Uterus (tissue), 4 donors: ENCODE data around the gene SERTAD1. TPM values are rescaled to one million over a fixed set of nuclear protein-coding genes. Genes with fewer than 3 reads are reported as not detected.

Experiments
- DNase-seq, 2 donors: peaks; one replicate each; pipeline ENCODE4 v3.0.0-alpha.2; 2019 to 2020
- H3K27ac ChIP-seq, 2 donors: fragments of 200-600 bp; sonication (generic); 1 replicate in 1 of 2; 2 replicates in 1 of 2; pipeline ENCODE4 v1.5.1; 2016 to 2018
- H3K27me3 ChIP-seq, 2 donors: fragments of 200-600 bp; sonication (generic); one replicate each; pipeline ENCODE4 v1.5.1; 2018 to 2019; ENCODE audit warnings: control low read depth in 1 of 2
- H3K36me3 ChIP-seq, 2 donors: fragments of 200-600 bp; sonication (generic); one replicate each; pipeline ENCODE4 v1.5.1; 2019; ENCODE audit warnings: control low read depth in 1 of 2
- H3K4me1 ChIP-seq, 2 donors: fragments of 200-600 bp; sonication (generic); one replicate each; pipeline ENCODE4 v1.5.1; 2018 to 2019; ENCODE audit warnings: control low read depth in 1 of 2
- H3K4me3 ChIP-seq, 2 donors: fragments of 200-600 bp; sonication (generic); 1 replicate in 1 of 2; 2 replicates in 1 of 2; pipeline ENCODE4 v1.5.1; 2018 to 2019; ENCODE audit warnings: mild to moderate bottlenecking in 1 of 2
- H3K9me3 ChIP-seq, 2 donors: fragments of 200-600 bp; sonication (generic); one replicate each; pipeline ENCODE4 v1.5.1; 2019; ENCODE audit warnings: control low read depth in 1 of 2
- POLR2A ChIP-seq, 2 donors: fragments of 450-650 bp; IDR thresholded peaks; one replicate each; pipeline ENCODE4 v1.6.1; 2016; ENCODE audit warnings: antibody characterized with exemption in 2 of 2, mild to moderate bottlenecking in 1 of 2, moderate library complexity in 1 of 2
- intact Hi-C: fragments of 100-400 bp; cut with DNase I; formaldehyde crosslinking; loops from one replicate; pipeline ENCODE4 v1.15.1; 2023; ENCODE audit warnings: low total_unique reads
- total RNA-seq, 4 donors: library from RNA; depleted of rRNA in 3 of 4; stranded (reverse); fragments of >200 nt in 3 of 4; gene quantifications; one replicate each; pipeline versions ENCODE4 v1.1.0 to v1.2.4, GENCODE V29; 2014 to 2023
- TF ChIP-seq, protein P1 (sequence below), 4 experiments: fragments of 200-600 bp in 2 of 4; fragments of 450-650 bp in 2 of 4; sonication (generic) in 2 of 4; IDR thresholded peaks; one replicate each; pipeline ENCODE4 v1.5.1; 2016 to 2019; ENCODE audit warnings: antibody characterized with exemption in 4 of 4, mild to moderate bottlenecking in 2 of 4, moderate library complexity in 1 of 4
- donor health status: DM: yes; HTN: yes; CAD: no.

Gene SERTAD1
- total RNA-seq, 4 donors from 2014 or later, result 3.1 to 18.4 (median 15.8) TPM

GRCh38 chr19:40389404-40390083 lies 36.2 kb downstream of the SERTAD1 start:
- Histone ChIP-seq H3K9me3 (no peaks in the 10 kb centered on the region), H3K4me1 (no peaks in the 10 kb centered on the region), H3K4me3 (no peak overlapping the region), H3K27me3 (no peaks in the 10 kb centered on the region), H3K36me3 (no peaks in the 10 kb centered on the region), H3K27ac (no peak overlapping the region)
- intact Hi-C loops, result no loop called here
- TF ChIP-seq POLR2A (IDR thresholded peaks at IDR 0.05), result no peak
- TF ChIP-seq, protein P1, sequence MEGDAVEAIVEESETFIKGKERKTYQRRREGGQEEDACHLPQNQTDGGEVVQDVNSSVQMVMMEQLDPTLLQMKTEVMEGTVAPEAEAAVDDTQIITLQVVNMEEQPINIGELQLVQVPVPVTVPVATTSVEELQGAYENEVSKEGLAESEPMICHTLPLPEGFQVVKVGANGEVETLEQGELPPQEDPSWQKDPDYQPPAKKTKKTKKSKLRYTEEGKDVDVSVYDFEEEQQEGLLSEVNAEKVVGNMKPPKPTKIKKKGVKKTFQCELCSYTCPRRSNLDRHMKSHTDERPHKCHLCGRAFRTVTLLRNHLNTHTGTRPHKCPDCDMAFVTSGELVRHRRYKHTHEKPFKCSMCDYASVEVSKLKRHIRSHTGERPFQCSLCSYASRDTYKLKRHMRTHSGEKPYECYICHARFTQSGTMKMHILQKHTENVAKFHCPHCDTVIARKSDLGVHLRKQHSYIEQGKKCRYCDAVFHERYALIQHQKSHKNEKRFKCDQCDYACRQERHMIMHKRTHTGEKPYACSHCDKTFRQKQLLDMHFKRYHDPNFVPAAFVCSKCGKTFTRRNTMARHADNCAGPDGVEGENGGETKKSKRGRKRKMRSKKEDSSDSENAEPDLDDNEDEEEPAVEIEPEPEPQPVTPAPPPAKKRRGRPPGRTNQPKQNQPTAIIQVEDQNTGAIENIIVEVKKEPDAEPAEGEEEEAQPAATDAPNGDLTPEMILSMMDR (IDR thresholded peaks at IDR 0.05), result no peak
- DNase-seq, result no peak

DNA sequence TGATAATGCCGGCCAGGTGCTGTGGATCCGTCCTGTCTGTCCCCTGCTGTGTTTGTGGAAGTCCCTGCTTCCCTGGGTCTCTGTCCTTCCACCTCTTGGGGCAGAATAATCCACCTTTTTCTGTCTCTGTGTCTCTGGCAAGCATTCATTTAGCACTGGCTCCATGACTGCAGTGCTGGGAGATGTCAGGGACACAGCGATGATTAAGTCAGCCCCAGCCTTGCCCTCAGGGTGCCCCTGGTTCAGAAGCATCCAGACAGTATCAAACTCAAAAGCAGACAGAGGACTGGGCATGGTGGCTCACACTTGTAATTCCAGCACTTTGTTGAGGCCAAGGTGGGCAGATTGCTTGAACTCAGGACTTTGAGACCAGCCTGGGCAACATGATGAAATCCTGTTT lies 37.3 kb downstream of the SERTAD1 start:
- DNase-seq, result no peak
- no peak overlapping the region for H3K27ac ChIP-seq
- no peaks in the 10 kb centered on the region for H3K27me3 ChIP-seq
- no peaks in the 10 kb centered on the region for H3K4me1 ChIP-seq
- no peaks in the 10 kb centered on the region for H3K36me3 ChIP-seq
- intact Hi-C loops, result no loop called here
- TF ChIP-seq POLR2A (IDR thresholded peaks at IDR 0.05), result no peak
- TF ChIP-seq, protein P1 (IDR thresholded peaks at IDR 0.05), result no peak
- no peak overlapping the region for H3K4me3 ChIP-seq
- no peaks in the 10 kb centered on the region for H3K9me3 ChIP-seq

- Histone ChIP-seq H3K9me3 (no peaks in the 10 kb centered on the region), H3K4me3 (no peak overlapping the region), H3K4me1 (no peaks in the 10 kb centered on the region), H3K36me3 (no peaks in the 10 kb centered on the region), H3K27me3 (no peaks in the 10 kb centered on the region), H3K27ac (no peak overlapping the region)
- DNase-seq, result no peak
- no peak for TF ChIP-seq POLR2A (IDR thresholded peaks at IDR 0.05)
- TF ChIP-seq, protein P1 (IDR thresholded peaks at IDR 0.05), result no peak
- intact Hi-C loops, result no loop called here
These were observed 38.6 kb downstream of the SERTAD1 start for GRCh38 chr19:40387155-40387554.

DNA sequence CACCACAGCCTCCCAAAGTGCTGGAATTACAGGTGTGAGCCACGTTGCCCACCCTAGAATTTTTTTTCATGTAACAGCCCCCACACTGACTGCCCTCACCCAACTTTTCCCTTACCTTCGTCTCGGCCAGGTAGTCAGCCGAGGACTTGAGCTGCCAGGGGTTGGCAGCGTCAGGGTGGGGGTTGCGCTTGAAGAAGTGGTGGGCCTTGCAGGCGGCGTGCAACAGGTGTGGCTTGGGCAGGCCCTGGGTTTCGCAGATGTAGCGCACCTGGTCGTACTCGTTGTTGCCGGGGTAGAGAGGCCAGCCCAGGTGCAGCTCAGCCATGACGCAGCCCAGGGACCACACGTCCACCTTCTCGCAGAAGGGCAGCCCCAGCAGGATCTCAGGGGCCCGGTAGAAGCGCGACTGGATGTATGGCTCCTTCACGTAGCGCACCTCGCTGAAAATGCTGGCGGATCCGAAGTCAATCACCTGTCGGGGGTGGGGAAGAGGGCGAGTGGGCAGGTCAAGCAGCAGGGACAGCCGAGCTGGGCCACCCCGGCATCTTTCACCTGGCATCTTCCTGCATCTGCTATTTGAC lies 42.0 kb downstream of the SERTAD1 start:
- Histone ChIP-seq H3K36me3 (no peaks in the 10 kb centered on the region), H3K27me3 (no peaks in the 10 kb centered on the region), H3K27ac (no peak overlapping the region), H3K4me1 (no peaks in the 10 kb centered on the region), H3K4me3 (no peak overlapping the region), H3K9me3 (no peaks in the 10 kb centered on the region)
- intact Hi-C loops, result no loop called here
- TF ChIP-seq POLR2A (IDR thresholded peaks at IDR 0.05), result no peak
- TF ChIP-seq, protein P1 (IDR thresholded peaks at IDR 0.05), result no peak
- no peak for DNase-seq

- intact Hi-C loops, result no loop called here
- no peaks in the 10 kb centered on the region for H3K9me3 ChIP-seq
- no peak overlapping the region for H3K4me3 ChIP-seq
- no peak for DNase-seq
- TF ChIP-seq, protein P1 (IDR thresholded peaks at IDR 0.05), result no peak
- no peak for TF ChIP-seq POLR2A (IDR thresholded peaks at IDR 0.05)
- no peaks in the 10 kb centered on the region for H3K36me3 ChIP-seq
- no peaks in the 10 kb centered on the region for H3K27me3 ChIP-seq
- H3K27ac ChIP-seq, result no peak overlapping the region
- no peaks in the 10 kb centered on the region for H3K4me1 ChIP-seq
These were observed 44.5 kb downstream of the SERTAD1 start for GRCh38 chr19:40381321-40381720.
